Measurements from ENCODE around the gene CIART.
A peak's percentile ranks its signal among the peaks of the same experiment; 100 is the strongest.
"Not testable (repeated sequence)": the region's sequence is repeated elsewhere in the genome, so short reads cannot be mapped to it uniquely, and the experiment has no call there.

CIART gene

DNA sequence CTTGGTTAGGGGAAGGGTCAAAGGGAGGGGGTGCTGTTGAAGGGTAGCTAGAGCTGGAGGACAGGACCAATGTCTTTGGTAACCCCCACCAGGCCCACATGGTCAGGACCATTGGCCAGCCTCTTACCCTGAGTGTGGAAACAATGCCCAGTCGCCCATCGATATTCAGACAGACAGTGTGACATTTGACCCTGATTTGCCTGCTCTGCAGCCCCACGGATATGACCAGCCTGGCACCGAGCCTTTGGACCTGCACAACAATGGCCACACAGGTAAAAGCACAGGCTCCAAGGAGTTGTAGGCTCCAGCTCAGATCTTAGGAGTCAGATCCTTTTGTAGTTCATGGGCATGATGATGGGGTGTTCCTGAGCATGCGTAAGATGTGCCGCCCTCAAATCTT lies 21.0 kb upstream of the CIART start:
- no peak for DNase-seq (ENCODE audit: low read depth)

DNA sequence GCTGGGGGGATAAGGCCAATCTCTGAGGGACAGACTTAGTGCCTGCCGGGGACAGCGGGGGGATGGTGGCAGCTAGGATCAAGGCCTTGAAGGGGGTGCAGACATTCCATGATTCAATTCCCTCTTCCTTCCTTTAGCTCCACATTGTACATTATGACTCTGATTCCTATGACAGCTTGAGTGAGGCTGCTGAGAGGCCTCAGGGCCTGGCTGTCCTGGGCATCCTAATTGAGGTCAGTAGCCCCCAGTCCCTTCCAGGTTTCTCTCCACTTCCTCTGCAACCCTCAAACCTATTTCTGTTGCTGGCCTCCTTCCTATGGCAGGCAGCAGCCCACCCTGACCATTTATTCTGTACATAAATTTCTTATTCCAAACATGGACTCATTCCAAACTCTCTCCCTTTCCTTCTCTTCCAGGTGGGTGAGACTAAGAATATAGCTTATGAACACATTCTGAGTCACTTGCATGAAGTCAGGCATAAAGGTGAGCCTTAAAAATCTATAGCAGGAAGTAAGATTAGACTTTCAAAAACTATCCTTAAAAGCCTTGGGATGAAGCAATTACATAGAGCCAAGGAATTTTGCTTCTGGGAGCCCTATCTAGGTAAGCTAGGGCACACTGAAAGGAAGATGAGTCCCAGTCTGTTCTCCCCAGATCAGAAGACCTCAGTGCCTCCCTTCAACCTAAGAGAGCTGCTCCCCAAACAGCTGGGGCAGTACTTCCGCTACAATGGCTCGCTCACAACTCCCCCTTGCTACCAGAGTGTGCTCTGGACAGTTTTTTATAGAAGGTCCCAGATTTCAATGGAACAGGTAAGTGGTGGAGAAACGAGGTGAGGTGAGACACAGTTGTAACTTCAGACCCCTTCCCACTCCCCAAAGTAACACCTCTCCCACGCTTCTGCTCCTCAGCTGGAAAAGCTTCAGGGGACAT lies 19.7 kb upstream of the CIART start:
- DNase-seq (ENCODE audit: low read depth), result no peak

DNA sequence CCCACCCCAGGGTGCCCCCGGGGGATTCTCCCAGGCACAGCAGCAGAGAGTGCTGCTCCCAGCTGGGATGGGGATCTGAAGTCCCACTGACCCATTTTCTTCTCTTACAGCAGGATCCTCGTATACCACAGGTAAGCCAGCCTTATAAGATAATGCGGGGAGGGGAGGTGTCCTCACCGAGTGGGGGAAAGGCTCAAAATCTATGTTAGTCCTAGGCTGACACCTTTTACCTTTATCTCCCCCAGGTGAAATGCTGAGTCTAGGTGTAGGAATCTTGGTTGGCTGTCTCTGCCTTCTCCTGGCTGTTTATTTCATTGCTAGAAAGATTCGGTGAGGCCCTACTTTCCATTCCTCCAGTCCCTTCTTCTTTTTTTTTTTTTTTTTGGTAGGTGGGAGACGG lies 18.8 kb upstream of the CIART start:
- no peak for DNase-seq (ENCODE audit: low read depth)

GRCh38 chr1:150267896-150268295 lies 14.5 kb upstream of the CIART start:
- no peak for DNase-seq (ENCODE audit: low read depth)

GRCh38 chr1:150268340-150268704 lies 14.0 kb upstream of the CIART start:
- no peak for DNase-seq (ENCODE audit: low read depth)

DNA sequence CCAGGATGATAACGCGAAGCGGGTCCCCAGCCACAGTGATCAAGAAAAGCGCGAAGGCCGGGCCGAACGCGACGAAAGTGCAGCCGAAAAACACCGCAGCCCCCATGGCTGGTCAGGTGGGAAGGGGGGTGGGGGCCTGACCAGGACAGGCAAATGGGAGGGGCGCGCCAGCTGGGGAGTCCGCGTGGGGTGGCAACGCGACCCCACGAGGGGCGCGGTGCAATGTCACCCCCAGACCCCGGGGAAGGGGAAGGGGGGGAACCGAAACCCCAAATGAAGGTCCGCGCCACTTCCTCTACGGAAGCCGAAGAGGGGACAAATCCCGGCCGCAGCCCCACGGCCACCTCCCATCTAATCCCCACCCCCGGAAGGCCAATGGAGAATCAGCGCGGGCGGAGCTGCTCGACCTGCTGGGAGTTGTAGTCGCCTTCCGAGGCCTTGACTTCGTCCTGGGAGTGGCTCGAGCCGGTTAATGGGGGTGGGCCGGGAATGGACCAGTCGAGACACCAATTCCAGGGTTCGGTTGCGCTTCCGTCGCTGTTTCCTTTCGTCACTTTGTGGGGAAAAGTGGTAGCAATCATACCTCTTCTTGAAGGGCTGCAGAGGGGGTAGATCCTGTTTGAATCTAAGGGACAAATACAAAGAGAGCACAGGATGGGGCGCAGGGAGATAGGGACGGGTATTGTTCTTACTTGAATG lies 13.5 kb upstream of the CIART start, which contains the start of gene APH1A:
TSS of gene APH1A (minus strand) at position 312 of the 699 bp plus-strand sequence. CDS start at position 106, 206 bp downstream.
- peak; percentile 81 for DNase-seq (ENCODE audit: low read depth)

DNA sequence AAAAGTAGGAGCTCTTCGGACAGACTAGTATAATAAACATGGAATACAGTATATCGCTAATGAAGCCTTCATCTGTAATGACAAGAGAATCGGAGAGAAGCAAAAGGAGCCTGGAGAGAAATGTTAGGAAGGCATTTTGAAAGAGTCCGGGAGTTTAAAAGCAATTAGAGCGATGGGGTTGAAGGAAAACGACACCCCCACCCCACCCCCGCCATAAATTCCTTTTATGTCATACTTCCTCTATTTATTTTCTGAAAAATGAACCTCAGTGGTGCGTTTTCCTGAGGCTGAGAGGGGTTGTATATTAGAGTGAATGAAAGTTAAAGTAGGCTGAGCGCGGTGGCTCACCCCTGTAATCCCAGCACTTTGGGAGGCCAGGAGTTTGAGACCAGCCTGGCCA lies 12.9 kb upstream of the CIART start:
- no peak for DNase-seq (ENCODE audit: low read depth)

DNA sequence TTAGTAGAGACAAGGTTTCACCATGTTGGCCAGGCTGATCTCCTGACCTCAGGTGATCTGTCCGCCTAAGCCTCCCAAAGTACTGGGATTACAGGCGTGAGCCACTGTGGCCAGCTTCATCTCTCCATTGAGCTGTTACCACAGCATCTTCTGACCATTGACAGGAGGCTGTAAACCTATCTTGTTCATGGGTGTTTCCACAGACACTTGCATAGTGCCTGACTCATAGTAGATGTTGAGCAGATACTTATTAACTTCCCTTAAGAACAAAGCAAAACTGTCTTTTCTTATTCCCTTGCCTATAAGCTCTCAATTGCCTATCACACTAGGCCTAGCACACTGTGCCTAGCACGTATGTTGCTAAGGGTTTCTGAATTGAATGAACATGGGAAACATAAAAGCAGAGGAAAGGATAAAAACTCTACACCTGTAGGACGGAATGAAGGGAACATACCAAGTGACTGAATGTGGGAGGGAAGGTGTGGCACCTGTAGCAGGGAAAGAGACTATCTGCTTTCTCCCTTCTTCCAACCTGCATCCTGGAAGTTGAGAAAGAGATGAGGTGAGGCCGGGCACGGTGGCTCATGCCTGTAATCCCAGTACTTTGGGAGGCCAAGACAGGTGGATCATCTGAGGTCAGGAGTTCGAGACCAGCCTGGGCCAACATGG lies 10.9 kb upstream of the CIART start:
- no peak for DNase-seq (ENCODE audit: low read depth)

DNA sequence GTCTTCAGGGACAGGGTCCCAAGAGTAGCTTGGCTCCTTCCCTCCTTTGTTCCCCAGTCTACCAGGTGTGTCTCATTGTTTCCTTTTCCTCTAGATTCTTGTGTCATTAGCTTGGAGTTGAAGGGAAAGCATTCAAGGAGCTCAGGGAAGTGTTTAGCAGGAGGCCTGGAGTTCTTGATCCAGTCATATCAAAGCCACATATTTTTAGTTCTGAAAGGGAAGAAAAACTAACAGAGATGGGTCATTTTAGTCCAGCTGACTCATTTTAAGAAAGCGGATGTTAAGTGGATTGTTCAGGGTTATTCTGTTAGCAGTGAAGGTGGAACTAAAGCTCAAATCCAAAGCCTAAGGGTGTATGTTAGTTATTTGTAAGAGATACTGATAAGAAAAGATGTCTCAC lies 9.0 kb upstream of the CIART start:
- DNase-seq (ENCODE audit: low read depth), result no peak

GRCh38 chr1:150280138-150280707 lies 2.1 kb upstream of the CIART start:
- no peak for DNase-seq (ENCODE audit: low read depth)

DNA sequence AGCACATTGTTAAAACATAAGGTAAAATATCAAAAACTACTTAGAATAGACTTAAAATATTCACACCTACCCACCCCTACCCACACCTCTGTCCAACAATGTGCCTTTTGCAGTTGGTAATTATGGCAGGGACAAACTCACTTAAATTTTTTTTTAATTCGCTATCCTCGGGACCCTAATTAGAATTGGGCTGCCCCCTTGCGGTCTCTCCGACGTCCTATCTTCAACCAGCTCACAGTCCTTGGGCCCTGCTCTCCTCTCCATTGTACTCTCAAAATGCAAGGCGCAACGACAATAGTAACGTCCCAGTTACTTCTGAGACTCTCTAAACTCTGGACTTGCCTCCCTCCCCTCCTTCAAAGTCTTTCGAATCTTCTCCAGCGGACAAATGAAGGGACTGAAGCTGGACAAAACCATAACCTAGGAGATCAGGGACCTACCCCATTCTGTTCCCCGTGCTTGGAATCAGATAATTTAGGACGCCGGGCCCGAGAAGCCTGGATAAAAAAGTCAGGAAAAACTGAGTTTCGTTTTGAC lies 1.1 kb upstream of the CIART start:
- DNase-seq (ENCODE audit: low read depth), result peak; percentile 34

- no peak for DNase-seq (ENCODE audit: low read depth)
Measured at GRCh38 chr1:150282558-150282958, 204 bp downstream of the CIART start.

GRCh38 chr1:150283260-150283659 lies 906 bp downstream of the CIART start:
- no peak for DNase-seq (ENCODE audit: low read depth)

DNA sequence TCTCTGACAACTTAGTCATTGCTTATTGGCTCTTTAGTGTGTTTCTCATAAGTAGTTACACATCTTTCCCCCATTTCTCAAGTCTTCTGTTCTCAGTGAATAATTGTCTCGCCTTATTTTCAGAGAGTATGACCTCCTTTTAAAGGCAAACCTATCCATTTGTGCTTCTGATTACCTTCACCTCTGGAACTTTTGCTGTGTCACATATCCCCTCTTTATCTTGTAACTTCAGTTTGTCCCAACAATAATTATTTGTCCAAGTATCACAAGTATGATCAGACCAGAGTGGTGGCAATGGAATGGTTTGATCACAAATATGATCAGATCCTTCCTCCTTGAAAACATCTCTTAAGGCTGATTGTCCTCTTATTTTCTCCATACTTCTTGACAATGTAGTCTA lies 6.0 kb downstream of the CIART start:
- no peak for DNase-seq (ENCODE audit: low read depth)

DNA sequence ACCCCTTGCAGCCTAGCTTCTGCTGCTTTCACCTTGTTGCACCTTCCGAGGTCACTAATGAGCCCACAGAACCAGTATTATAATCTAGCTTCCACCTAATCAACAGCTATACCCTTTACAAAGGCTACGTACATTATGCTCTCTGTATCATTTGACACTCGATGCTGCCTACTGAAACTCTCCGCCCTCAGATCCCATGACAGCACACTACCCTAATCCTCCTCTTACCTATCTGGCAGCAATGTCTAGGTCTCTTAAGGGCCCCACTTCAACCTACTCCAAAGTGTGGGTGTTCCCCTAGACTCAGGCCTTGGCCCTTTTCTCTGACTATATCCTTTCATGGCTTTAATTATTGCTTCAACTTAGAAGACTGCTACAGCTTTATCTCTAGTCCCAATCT lies 6.5 kb downstream of the CIART start:
- no peak for DNase-seq (ENCODE audit: low read depth)

GRCh38 chr1:150293433-150294253 lies 11.3 kb downstream of the CIART start, which contains the start of gene MRPS21:
Gene MRPS21 (plus strand): TSS chr1:150293861. CDS start chr1:150294367, 506 bp downstream.
- peak; percentile 71 for DNase-seq (ENCODE audit: low read depth)

DNA sequence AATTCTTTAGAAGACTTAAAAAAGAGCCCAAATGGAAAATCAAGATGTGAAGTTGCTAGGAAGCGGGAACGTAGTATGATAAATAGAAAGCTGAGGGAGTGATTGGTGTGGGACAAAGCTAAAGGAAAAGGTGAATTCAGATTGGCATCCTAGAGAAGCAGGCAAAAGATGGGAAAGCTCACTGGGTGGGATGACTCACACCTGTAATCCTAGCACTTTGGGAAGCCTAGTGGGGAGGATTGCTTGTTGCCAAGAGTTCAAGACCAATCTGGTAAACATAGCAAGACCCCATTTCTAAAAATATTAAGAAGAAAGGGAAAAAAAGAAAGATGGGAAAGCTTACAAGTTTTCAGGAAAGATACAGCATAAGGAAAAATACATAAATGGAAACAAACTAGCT lies 13.1 kb downstream of the CIART start:
- no peak for DNase-seq (ENCODE audit: low read depth)

DNA sequence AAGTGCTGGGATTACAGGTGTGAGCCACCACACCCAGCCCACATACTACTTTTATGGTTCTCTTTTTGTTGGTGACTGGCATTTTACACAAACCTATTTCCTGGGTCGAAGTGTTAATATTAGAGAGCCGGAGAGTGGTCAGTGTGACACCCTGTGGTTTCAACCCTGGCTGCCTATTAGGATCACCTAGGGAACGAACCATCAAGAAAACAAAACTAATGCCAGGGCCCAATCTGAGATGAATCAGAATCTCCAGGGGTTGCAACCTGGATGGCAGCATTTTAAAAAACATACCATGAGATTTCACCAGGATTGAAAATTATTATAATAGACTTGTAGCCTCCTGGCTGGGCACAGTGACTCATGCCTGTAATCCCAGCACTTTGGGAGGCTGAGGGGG lies 17.4 kb downstream of the CIART start:
- DNase-seq (ENCODE audit: low read depth), result no peak

DNA sequence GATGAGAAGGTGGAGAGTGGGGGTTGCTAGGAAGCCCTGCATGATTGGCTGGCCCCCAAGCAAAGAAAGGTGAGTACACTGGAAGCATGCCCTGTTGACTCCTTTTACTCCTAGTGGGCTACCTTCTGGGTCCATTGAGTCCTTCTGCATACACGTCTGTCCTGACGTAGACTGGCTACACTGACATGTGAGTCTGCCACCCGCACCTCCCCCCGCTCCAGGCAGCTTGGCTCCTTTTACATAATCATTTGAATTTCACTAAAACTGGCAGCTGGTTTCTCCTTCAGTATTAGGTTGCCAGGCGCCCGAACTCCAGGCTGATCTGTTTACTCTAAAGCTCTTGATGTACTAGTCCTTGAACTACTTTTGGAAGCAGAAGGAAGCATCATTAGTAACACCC lies 20.0 kb downstream of the CIART start:
- DNase-seq (ENCODE audit: low read depth), result no peak

- no peak for DNase-seq (ENCODE audit: low read depth)
Measured at GRCh38 chr1:150302902-150303301, 20.5 kb downstream of the CIART start.

GRCh38 chr1:150308585-150308984 lies 26.2 kb downstream of the CIART start:
- not testable (repeated sequence) for DNase-seq (ENCODE audit: low read depth)
